Erythroblast (primary cell): Measurements from ENCODE around the gene C1orf116.

ENCODE experiments used
- GATA1 ChIP-seq: IDR thresholded peaks from 2 replicates; pipeline ENCODE4 v1.6.1; 2011; ENCODE audit warnings: low read depth, mild to moderate bottlenecking, control low read depth, low read length, moderate library complexity
- POLR2A ChIP-seq: IDR thresholded peaks from 2 replicates; pipeline ENCODE4 v1.6.1; 2011; ENCODE audit warnings: mild to moderate bottlenecking, low read length

DNA sequence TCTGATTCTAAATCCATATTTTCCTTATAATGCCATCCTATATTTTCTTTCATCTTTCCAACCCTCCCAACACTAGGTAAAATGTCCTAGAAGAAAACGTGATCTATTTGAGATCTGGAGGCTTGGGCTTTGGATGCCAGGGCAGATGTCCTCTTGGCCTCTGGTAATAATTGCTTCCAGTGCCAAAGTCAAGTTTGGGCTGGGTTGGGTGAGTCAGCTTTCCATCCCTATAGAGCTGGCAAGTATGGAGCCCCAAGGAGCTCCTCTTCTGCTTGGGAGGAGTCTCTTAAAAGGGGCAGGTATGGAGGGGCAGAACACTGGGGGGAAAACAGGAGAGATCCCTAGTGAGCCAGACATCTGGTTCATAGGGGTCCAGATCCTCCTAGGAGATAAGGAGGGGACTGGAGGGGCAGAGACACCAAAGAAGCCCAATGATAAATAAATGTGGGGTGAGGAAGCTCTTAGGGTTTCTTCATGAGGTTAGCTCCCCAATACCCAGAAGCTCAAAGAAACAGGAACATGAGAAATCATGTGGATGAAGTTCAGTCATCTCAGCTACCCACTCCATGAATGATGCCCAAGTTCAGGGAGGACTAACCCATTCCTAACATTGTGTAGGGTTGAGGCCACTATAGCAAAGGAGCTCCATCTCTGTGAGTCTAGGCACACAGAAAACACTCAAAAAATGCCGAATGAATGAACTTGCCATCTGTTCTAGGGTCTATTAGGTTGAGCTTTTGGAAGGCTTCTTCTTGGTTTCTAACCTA, 3.5 kb downstream of the C1orf116 start:
- TF ChIP-seq POLR2A (no peak), GATA1 (no peak)
